HG02973 (cell line): ENCODE measurements around the gene HOXB2.

Source experiments
- ATAC-seq: cut with Tn5 transposase; IDR thresholded peaks from one replicate; pipeline ENCODE4 v1.9.1; 2021; ENCODE audit warnings: moderate library complexity; ENCODE audit not compliant: unreplicated experiment

The HOXB2 gene

GRCh38 chr17:48553826-48554225 lies 8.9 kb upstream of the HOXB2 start:
- no peak for ATAC-seq

- ATAC-seq, result no peak
These were observed 8.3 kb upstream of the HOXB2 start for GRCh38 chr17:48553190-48553547.

GRCh38 chr17:48552466-48553189 lies 7.7 kb upstream of the HOXB2 start:
- ATAC-seq, result no peak

DNA sequence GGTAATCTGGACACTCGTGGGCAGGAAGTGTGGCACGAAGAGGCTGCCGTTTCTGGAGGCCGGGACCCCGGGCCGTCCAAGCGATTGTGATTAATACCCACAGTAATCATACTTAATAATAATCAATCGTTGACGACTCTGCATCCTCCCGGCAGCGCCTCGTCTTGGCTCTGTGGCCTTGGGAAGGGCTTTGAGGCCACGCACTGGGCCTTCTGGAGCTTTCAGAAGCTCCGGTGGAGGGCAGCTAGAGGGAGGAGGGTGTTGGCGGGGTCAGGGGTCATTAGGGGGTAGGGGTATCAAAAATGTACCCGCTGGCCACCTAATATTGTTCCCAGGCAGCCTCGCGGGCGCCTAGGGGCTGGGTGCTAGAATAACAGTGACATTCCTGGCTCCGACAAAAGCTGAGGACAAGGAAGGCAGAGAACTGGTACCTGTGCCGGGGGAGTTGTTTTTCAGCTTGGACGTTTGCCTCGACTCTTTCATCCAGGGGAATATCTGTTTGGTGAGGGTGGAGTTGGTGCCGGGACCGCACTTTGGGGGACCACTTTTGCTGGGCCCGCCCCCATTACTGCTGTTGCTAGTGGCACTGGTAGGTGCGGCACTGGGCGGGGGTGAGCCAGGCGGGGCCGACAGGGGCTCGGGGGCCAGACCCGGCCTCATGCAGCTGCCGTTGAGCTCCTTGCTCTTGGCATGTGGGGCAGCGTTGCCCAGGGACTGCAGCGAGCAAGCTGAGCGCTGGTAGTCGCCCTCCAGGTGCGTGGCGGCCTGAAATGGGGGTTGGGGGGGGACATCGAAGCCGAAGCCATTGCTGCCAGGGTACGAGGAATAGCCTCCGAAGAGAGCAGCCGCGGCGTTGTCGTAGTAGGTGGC lies 6.9 kb upstream of the HOXB2 start:
- no peak for ATAC-seq

- ATAC-seq, result no peak
These were observed 6.3 kb upstream of the HOXB2 start for GRCh38 chr17:48551214-48551555.

DNA sequence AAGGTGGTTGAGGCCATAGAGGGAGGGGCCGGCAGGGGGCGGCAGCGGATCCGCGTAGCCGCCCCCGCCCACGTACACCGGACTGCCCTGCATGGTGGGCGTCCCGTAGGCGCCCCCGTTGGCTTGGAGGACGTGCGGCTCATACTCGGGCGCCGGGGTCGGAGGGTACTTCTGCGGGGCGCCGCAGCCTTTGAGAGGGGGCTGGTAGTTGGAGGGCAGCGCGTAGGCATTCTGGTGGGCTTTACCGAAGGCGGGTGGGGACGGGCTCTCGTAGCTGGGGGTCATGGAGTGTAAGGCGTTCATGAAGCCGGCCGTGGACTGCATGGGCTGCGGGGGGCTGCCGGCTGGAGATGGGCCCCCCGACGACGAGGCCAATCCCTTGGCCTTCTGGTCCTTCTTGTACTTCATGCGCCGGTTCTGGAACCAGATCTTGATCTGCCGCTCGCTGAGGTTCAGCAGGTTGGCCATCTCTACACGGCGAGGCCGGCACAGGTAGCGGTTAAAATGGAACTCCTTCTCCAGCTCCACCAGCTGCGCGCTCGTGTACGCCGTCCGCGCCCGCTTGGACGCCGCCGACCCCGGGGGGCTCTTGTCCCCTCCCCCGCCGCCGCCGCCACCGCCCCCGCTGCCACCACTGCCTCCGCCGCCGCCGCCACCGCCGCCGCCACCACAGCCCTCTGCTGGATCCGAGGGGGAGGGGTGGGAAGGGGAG lies 5.7 kb upstream of the HOXB2 start:
- ATAC-seq, result no peak

GRCh38 chr17:48549914-48550501 lies 5.1 kb upstream of the HOXB2 start:
- no peak for ATAC-seq

DNA sequence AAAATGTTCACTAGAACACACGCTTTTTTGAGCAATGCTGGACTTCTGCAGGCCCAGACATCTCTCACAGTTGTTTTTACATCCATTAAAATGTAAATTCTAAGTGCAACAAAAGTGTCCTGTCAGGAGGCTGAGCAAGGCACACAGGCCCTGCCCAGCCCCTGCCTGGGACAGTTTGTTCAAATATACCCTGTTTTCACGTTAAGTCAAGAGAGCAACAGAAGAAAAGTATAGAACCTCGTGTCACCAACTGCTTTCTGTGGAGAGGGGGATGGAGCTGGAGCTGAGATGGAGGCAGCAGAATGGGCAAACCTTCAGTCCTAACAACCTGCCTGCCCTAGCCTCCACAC lies 4.3 kb upstream of the HOXB2 start:
- ATAC-seq, result no peak

DNA sequence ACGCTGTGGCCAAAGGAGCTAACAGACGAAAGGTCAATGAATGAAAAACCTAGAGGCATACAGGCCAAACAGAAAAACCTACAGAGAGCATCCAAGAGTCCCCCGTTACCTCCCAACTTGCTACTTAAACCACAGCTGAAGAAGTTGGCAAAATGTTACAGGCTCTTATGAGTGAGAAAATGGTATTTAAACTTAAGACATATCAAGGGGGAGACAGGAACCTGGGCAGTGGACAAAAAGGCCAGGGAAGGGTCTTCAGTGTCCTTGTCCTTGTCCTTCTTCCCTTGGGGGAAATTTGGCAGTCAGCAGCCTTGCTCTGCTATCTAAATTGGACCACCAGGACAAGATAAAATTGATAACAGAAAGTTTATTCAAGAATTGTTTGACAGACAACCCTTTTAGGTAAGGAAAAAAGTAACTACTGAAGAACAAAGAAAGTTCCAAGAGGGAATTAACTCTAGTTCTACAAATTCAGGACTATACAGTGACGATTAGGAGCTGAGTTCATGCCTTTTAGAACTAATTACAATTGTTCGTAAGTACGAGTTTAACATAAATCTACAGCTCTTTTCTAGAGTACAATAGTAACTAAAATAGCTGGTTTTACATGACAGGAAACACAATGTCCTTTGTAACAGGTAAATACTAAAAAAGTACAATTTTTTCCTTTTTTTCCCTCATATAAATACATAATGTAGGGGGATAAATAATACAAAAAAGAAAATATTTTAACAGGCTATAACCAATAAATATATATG lies 3.8 kb upstream of the HOXB2 start:
- ATAC-seq, result no peak

GRCh38 chr17:48547808-48548522 lies 3.1 kb upstream of the HOXB2 start:
- ATAC-seq, result no peak

DNA sequence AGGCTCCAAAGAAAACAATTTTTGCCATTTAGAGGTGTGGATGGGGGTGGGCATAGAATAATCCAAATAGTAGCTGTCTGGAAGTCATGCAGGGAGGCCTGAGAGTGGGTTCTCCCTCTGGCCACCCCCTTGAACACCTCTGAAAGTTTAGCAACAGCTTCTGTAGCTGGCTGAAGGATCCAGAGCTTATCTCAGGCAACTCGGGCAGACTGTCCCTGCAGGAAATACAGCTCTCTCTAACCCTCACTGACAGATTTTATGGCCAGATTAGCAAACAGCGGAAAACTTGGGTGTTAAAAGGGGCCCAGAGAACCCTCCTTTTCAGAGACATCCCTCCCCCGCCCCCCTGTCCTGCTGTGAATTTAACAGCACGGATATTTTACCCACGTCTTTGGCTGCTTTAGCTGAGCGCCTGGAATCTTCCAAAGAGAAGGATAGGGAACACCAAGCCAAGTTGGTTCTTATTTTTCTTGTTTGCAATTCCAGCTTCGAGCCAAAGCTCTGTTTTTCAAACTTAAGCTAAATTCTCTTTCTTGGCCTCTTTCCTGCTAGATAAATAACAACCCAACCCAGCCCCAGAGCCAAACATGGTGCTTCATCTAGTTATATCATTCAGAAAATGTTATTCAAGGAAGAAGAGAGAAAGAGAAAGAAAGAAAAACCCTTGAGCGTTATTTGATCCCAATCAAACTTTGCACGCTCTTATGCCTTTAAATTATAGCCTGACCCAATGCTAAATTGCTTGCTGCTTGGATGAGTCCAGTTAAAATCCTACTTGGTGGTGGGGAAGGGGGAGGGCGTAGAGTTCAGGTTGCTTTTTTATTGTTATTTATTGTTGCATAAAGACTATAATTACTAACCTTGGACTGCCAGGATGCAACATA lies 2.3 kb upstream of the HOXB2 start:
- ATAC-seq, result no peak

GRCh38 chr17:48546137-48546923 lies 1.4 kb upstream of the HOXB2 start:
- ATAC-seq, result no peak

DNA sequence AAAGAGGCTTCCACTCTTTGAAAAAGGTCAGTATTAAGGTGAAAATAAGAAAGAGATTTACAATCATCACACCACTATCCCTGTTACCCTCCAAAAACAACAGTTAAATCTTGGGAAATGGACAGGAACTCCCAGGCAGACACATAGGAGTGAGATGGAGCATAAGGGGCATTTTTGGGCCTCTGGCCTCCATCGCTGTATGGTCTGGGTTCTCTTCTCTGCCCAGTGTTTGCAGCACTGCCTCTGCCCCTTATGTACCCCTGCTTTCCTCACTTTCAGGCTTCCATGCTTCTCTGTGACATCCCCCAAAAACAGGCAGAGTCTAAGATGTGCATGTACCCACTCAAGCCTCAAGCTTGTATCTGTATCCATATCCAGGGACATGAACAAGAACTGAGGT lies 630 bp upstream of the HOXB2 start:
- ATAC-seq, result no peak

GRCh38 chr17:48544349-48545021 lies 424 bp downstream of the HOXB2 start:
- ATAC-seq, result no peak

GRCh38 chr17:48543854-48544348 lies 1.0 kb downstream of the HOXB2 start:
- peak; percentile 14 for ATAC-seq

DNA sequence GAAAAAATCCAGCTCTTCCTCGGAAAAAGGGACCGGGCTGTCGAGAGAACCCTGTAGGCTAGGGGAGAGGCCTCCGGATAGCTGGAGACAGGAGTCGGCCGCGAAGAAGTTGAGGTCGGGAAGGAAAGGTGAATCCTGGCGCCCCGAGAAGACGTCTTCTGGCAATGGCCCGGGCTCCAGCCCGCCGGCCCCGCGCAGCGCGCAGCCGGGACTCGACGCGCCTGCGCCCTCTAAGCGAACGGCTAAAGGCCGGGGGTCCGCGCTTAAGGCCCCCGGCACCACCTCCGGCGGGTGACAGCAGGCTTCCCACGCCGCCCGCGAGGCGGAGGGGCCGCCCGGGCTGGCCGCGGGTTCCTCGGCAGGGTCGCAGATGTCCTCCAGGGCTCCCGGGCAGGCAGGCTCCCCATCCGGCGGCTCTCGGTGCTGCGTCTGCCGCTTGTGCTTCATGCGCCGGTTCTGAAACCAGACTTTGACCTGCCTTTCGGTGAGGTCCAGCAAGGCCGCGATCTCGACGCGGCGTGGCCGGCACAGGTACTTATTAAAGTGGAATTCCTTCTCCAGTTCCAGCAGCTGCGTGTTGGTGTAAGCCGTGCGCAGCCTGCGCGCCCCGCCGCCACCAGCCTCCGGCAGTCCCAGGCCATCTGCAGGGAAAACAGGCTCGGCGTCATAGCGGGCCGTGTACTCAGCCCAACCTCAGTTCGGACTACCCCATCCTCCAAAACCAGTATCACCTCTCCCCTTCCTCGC lies 1.6 kb downstream of the HOXB2 start:
- peak; percentile 49 for ATAC-seq

GRCh38 chr17:48542698-48543106 lies 2.2 kb downstream of the HOXB2 start:
- no peak for ATAC-seq
